Spleen (tissue), 11 donors: ENCODE data around the gene MAST4. TPM values are rescaled to one million over a fixed set of nuclear protein-coding genes. Genes with fewer than 3 reads are reported as not detected.

Source experiments
- DNase-seq: peaks from one replicate; pipeline ENCODE4 v3.0.0-alpha.2; 2020
- H3K27ac ChIP-seq, 8 donors: fragments of 200-600 bp; sonication (generic) in 7 of 8; 1 replicate in 4 of 8; 2 replicates in 4 of 8; pipeline versions ENCODE4 v1.5.0 to v1.8.0; 2016 to 2021; ENCODE audit warnings: inconsistent platforms in 4 of 8, mild to moderate bottlenecking in 4 of 8, moderate library complexity in 1 of 8
- H3K27me3 ChIP-seq, 7 donors: fragments of 200-600 bp; sonication (generic) in 6 of 7; replicated peaks in 1 of 7; 1 replicate in 4 of 7; 2 replicates in 3 of 7; pipeline versions ENCODE4 v1.5.0 to v1.8.0; 2016 to 2021; ENCODE audit warnings: inconsistent platforms in 3 of 7, mild to moderate bottlenecking in 1 of 7
- H3K36me3 ChIP-seq, 6 donors: fragments of 200-600 bp; sonication (generic) in 5 of 6; 1 replicate in 4 of 6; 2 replicates in 2 of 6; pipeline versions ENCODE4 v1.5.0 to v1.8.0; 2016 to 2021; ENCODE audit warnings: inconsistent platforms in 2 of 6
- H3K4me1 ChIP-seq, 6 donors: fragments of 200-600 bp; sonication (generic) in 5 of 6; 1 replicate in 3 of 6; 2 replicates in 3 of 6; pipeline versions ENCODE4 v1.5.0 to v1.8.0; 2016 to 2021; ENCODE audit warnings: inconsistent platforms in 3 of 6
- H3K4me3 ChIP-seq, 8 donors: fragments of 200-600 bp; sonication (generic) in 7 of 8; 1 replicate in 4 of 8; 2 replicates in 4 of 8; pipeline versions ENCODE4 v1.5.0 to v1.8.0; 2016 to 2021; ENCODE audit warnings: inconsistent platforms in 4 of 8, mild to moderate bottlenecking in 4 of 8, moderate library complexity in 2 of 8
- H3K9me3 ChIP-seq, 8 donors: fragments of 200-600 bp; sonication (generic) in 7 of 8; 1 replicate in 4 of 8; 2 replicates in 4 of 8; pipeline versions ENCODE4 v1.5.0 to v1.8.0; 2016 to 2021; ENCODE audit warnings: inconsistent platforms in 4 of 8
- CTCF ChIP-seq, 11 experiments: fragments of 200-600 bp in 7 of 11; fragments of 450-650 bp in 4 of 11; sonication (generic) in 4 of 11; IDR thresholded peaks in 8 of 11; conservative IDR thresholded peaks in 3 of 11; 1 replicate in 7 of 11; 2 replicates in 4 of 11; pipeline versions ENCODE4 v1.4.0 to v1.8.0; 2016 to 2021; ENCODE audit warnings: antibody characterized with exemption in 11 of 11, inconsistent platforms in 4 of 11, mild to moderate bottlenecking in 1 of 11
- POLR2A ChIP-seq, 3 donors: fragments of 450-650 bp; IDR thresholded peaks; one replicate each; pipeline ENCODE4 v1.5.1; 2017; ENCODE audit warnings: antibody characterized with exemption in 3 of 3, mild to moderate bottlenecking in 1 of 3
- POLR2AphosphoS5 ChIP-seq, 3 donors: sonication (generic); formaldehyde crosslinking; IDR thresholded peaks; one replicate each; pipeline ENCODE4 v1.5.1; 2017; ENCODE audit warnings: antibody characterized with exemption in 3 of 3
- WGBS, 5 donors: extraction: QIAGEN DNeasy Blood & Tissue Kit in 3 of 5; methylation state at CpG; one replicate each; pipeline versions ENCODE4 v1.1.5 to v1.1.7; 2013 to 2018; 5-methylcytosine and 5-hydroxymethylcytosine counted together
- intact Hi-C: fragments of 100-400 bp; cut with DNase I; formaldehyde crosslinking; loops from one replicate; pipeline ENCODE4 v1.15.0; 2023; ENCODE audit warnings: low total_unique reads
- polyA plus RNA-seq, 3 donors: library from polyadenylated mRNA; stranded (reverse); fragments of 200-250 nt; gene quantifications; one replicate each; pipeline ENCODE4 v1.2.1, GENCODE V29; 2013
- total RNA-seq, 7 donors: library from RNA; depleted of rRNA in 3 of 7; stranded (reverse); fragments of >200 nt in 3 of 7; fragmentation: NEBNext Ultra II Directional in 4 of 7; extraction: Animal tissue kit (Norgen Biotek cat#: 25700) in 4 of 7; gene quantifications; one replicate each; pipeline versions ENCODE4 v1.1.0 to v1.2.1, GENCODE V29; 2016 to 2021
- donor health status: healthy with polysubstance abuse.
- donor health status: DM: no; HTN: no; CAD: no; lungs with moderate emphysema.
- donor health status: DM: no; HTN: no; CAD: no.
- donor health status: Bipolar disorder and iron deficiency.
- donor health status: healthy.
- donor health status: DM: no; HTN: no; CAD: no.
- donor health status: DM: yes; HTN: yes; CAD: no.

Gene MAST4
- total and polyA plus RNA-seq, 10 donors = 2.5 to 43.7 (median 25.4) TPM

DNA sequence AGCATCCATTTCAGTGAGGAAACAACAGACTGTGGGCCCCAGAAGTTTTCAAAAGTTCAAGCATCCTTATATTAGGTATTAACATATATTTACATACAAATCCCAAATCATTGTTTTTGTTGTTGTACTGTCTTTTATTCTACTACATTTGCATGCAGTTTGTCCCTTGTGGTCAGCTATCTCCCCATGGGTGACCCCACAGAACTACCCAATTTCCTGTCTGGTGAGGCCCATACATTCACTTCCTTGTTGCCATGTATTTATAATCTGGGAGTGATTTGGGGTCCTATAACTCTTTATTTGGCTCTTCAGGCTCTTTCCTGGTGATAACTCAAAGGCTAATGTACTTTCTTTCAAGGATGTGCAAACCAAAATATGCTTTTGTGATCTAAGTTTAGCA is 603.7 kb downstream of the MAST4 start:
- no peak for DNase-seq
- Histone ChIP-seq H3K4me3 (no peak overlapping the region), H3K27me3 (no peaks in the 10 kb centered on the region), H3K9me3 (peaks cover 0 to 17% (median 0%) of the 10 kb centered on the region in 8 donors), H3K4me1 (peaks cover 13 to 97% (median 74%) of the 10 kb centered on the region in 6 donors), H3K27ac (peak overlapping the region in 5 of 8 donors; percentile 11 to 88 (median 43)), H3K36me3 (no peaks in the 10 kb centered on the region)
- no peak for TF ChIP-seq POLR2A (IDR thresholded peaks at IDR 0.05)
- intact Hi-C loops = loop anchor here (10.0 kb wide), 1 partner anchor 215 kb away; no protein-coding TSS in a partner anchor

DNA sequence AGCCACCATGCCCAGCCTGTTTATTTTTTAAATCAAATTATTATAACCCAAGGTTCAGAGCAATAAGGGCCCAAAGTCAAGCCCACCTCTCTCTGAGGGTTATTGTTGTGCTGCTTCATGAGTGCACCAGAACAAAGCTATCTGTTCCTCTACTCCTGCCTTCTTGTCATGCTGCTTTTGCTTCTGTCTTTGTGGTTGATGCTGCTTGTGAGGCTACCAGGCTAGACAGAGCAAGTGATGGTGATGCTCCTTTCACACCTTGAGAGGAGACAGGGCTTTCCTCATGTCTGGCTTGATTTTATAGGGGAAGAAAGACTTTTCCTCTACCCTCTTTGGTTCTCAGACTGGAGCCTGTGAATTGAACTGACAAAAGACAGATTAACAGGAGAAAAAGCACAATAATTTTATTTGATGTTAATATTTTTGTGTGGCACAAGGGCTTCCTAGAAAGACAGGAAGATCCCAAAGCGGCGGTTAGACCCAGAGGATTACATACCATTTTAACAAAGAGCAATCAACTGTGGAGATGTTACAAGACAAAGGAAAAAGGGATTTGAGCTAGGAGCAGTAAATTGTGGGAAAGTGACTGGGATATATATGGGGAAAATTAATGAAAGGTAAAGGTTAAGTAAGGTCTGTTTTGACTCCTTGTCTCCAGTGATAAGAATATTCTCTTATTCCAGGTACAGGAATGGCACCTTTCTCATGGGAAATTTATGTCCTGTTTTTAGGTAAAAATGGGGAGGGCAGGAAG is 604.8 kb downstream of the MAST4 start:
- Histone ChIP-seq H3K27ac (peak overlapping the region in 4 of 8 donors; percentile 11 to 59 (median 48)), H3K9me3 (peaks cover 0 to 17% (median 0%) of the 10 kb centered on the region in 8 donors), H3K4me3 (no peak overlapping the region), H3K36me3 (no peaks in the 10 kb centered on the region), H3K27me3 (no peaks in the 10 kb centered on the region), H3K4me1 (peaks cover 23 to 99% (median 85%) of the 10 kb centered on the region in 6 donors)
- WGBS, 5 donors = 93 to 96% (median 95%) methylated on average over 2 of the region's 2 CpGs
- intact Hi-C loops = loop anchor here (10.0 kb wide), 1 partner anchor 216 kb away; no protein-coding TSS in a partner anchor
- TF ChIP-seq POLR2AphosphoS5 (IDR thresholded peaks at IDR 0.05) (no peak), CTCF (IDR thresholded peaks at IDR 0.05 in 8 of 11, conservative IDR thresholded peaks at IDR 0.05 in 3 of 11) (no peak)
- DNase-seq = no peak

DNA sequence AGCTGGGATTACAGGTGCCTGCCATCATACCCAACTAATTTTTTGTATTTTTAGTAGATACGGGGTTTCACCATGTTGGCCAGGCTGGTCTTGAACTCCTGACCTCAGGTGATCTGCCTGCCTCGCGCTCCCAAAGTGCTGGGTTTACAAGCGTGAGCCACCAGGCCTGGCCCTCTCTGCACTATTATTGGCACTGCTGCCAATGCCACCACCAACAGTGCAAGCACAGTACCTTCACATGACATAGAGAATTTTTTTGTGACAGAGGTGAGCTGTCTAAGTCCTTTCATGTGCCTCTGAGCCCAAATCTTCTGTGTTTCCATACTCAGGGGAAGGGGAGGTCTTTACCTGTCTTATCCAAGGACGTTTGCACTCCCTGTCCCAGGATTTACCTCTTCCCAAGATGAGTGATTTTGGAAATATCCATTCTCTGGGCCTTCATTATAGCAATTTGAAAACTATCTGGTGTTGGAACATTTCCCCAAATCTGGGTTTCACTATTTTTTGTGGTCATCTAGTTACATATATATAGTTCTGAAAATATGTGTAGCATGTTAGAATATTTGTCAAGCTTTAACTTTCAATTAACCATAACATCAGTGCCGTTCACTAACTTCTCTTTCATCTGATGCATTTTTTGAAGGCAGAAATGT is 605.8 kb downstream of the MAST4 start:
- intact Hi-C loops = loop anchor here (10.0 kb wide), 1 partner anchor 217 kb away; no protein-coding TSS in a partner anchor
- peaks cover 27 to 100% (median 91%) of the 10 kb centered on the region in 6 donors for H3K4me1 ChIP-seq
- H3K4me3 ChIP-seq = no peak overlapping the region

DNA sequence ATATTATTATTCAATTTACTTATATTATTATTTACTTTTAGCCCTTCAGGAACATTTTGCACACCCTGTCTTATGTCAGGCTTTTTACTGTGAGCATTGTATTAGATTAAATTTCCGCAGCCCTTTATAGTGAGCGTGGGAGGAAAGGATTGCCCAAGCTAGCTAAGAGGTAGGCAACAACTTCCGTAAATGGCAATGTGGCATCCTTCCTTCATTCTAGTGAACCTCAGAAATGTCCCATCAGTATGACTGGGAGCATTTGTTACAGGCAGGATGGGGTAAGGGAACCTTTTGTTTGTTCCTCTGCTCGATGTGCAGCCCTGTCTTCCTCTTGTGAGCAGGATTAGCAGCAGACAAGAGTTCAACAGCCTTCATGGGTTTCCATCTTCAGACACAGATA is 606.6 kb downstream of the MAST4 start:
- peak overlapping the region; percentile 14 to 93 (median 86) for H3K27ac ChIP-seq
- H3K9me3 ChIP-seq = peaks cover 0 to 17% (median 0%) of the 10 kb centered on the region in 8 donors
- intact Hi-C loops = loop anchor here (10.0 kb wide), 1 partner anchor 218 kb away; no protein-coding TSS in a partner anchor
- H3K4me3 ChIP-seq = no peak overlapping the region
- peak in 1 of 3 donors; percentile 55 for TF ChIP-seq POLR2AphosphoS5 (IDR thresholded peaks at IDR 0.05)
- no peak for TF ChIP-seq CTCF (IDR thresholded peaks at IDR 0.05 in 8 of 11, conservative IDR thresholded peaks at IDR 0.05 in 3 of 11)
- TF ChIP-seq POLR2A (IDR thresholded peaks at IDR 0.05) = no peak
- 30 to 41% (median 33%) methylated on average over 4 of the region's 4 CpGs for WGBS, 5 donors
- no peak for DNase-seq
- H3K27me3 ChIP-seq = no peaks in the 10 kb centered on the region
- H3K36me3 ChIP-seq = no peaks in the 10 kb centered on the region
- peaks cover 27 to 100% (median 92%) of the 10 kb centered on the region in 6 donors for H3K4me1 ChIP-seq

More for the DNA sequence above, 605.8 kb downstream of the MAST4 start:
- Histone ChIP-seq H3K36me3 (no peaks in the 10 kb centered on the region), H3K27me3 (no peaks in the 10 kb centered on the region), H3K9me3 (peaks cover 0 to 17% (median 0%) of the 10 kb centered on the region in 8 donors), H3K27ac (peak overlapping the region in 6 of 8 donors; percentile 76 to 93 (median 88))
- WGBS, 5 donors = 63 to 78% (median 76%) methylated on average over 6 of the region's 6 CpGs
- no peak for TF ChIP-seq POLR2AphosphoS5 (IDR thresholded peaks at IDR 0.05)
- TF ChIP-seq POLR2A (IDR thresholded peaks at IDR 0.05) = no peak
- no peak for TF ChIP-seq CTCF (IDR thresholded peaks at IDR 0.05 in 8 of 11, conservative IDR thresholded peaks at IDR 0.05 in 3 of 11)
- DNase-seq = no peak
